HG02759 (cell line): ENCODE data around the gene AADACL2.

Experiments used
- ATAC-seq: cut with Tn5 transposase; IDR thresholded peaks from one replicate; pipeline ENCODE4 v1.9.1; 2021; ENCODE audit warnings: mild to moderate bottlenecking, moderate library complexity; ENCODE audit not compliant: unreplicated experiment

Gene AADACL2

DNA sequence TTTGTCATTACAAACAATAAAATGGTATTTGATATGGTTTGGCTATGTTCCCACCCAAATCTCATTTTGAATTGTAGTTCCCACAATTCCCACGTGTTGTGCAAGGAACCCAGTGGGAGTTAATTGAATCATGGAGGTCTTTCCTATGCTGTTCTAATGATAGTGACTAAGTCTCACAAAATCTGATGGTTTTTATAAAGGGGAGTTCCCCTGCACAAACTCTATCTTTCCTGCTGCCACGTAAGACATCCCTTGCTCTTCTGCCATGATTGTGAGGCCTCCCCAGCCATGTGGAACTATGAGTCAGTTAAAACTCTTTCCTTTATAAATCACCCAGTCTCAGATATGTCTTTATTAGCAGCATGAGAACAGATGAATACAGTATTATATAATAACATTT, 64.7 kb downstream of the AADACL2 start:
- no peak for ATAC-seq

DNA sequence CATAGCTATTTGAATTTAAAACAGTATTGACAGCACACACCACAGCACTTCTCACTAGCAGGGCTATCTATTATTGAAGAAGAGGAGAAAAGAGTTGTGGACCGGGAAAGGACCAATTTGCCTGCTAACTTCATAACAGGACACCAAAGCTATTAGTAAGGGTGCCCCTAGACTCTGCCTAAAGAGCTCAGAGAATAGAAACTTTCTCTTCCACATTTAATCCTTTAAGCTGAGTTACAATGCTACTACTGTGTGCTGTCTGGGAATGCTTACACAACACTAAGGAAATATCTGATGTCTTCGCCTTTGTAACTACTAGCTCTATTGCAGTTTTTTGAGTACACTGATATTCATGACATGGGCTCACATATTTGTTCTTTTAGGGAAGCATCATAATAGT, 66.7 kb downstream of the AADACL2 start:
- ATAC-seq, result no peak

- no peak for ATAC-seq
Measured at GRCh38 chr3:151804267-151804666, 70.5 kb downstream of the AADACL2 start.

DNA sequence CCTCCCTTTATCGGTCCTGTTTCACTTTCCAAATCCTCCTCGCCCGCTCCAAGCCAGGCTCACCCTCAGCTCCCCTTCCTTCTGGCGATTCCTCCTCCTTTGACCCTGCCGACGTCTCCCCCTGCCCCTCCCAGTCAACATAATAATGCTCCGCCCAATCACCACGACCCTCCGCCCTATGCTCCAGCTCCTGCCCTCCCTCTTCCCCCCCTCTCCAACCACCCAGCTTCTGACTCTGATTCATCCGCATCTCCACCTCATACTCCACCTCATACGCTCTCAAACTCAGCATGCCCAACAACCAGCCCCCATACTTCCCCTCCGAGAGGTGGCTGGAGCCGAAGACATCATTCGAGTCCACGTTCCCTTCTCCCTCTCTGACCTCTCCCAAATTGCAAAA, 73.1 kb downstream of the AADACL2 start:
- ATAC-seq, result no peak
